Activated CD4-positive, alpha-beta T cell treated with anti-CD3 and anti-CD28 coated beads, Interleukin-2, amount 50 U/mL, for 24 hours (primary cell): ENCODE data around the gene ERICH6.

ENCODE experiments used
- DNase-seq, 2 donors: peaks; one replicate each; pipeline ENCODE4 v3.0.0-alpha.2; 2020; ENCODE audit warnings: low read depth in 1 of 2, low spot score in 1 of 2

Gene ERICH6

DNA sequence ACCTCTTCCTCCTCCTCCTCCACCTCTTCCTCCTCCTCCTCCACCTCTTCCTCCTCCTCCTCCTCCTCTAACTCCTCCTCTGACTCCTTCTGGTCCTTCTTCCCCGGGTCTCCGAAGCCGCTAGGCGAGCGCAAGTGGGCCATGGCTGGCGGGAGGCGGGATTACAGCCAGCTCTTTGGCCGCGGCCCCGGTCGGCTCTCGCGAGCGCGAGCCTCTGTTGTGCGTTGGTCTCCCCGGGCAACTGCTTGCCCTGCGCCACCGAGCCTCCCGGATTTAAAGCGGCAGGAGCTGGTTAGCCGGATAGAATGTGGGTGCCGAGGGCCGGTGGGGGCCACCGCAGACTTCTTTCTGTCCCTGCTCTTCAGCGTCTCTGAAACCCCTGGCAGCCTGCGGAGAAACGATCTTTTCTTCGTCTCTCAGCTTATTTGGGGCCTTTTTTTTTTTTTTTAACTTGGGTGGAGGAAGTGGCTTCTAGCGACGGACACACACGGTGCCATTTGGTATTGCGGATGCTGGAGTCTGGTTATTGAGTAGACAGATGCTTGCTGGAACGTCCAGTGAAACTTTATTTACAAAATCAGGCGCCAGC lies at the start of gene ERICH6:
Gene ERICH6, minus strand, starts transcription at position 165 of the 589 bp plus-strand sequence. Its CDS starts 22 bp downstream, at position 143.
- peak; percentile 40 to 67 for DNase-seq

DNA sequence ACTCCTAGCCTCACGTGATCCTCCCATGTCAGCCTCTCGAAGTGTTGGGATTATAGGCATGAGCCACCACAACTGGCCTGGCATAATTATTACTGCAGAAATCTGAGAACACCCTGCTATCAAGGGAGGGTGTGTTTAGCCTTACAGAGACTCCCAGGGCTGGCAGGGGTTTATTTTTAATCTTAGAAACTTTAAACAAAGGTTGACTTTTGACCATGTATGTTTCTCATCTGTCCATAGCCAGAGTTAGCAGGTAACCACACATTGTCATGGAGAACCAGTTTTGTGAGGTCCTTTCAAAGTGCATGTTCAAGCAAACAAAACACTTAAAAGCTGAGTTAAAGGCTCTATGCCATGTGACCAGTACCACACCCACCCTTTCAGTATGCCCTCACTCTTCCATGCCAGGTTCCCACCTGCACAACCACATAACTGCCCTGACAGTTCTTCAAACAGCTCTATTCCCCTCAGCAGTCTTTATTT lies 48.1 kb upstream of the ERICH6 start:
- no peak for DNase-seq

DNA sequence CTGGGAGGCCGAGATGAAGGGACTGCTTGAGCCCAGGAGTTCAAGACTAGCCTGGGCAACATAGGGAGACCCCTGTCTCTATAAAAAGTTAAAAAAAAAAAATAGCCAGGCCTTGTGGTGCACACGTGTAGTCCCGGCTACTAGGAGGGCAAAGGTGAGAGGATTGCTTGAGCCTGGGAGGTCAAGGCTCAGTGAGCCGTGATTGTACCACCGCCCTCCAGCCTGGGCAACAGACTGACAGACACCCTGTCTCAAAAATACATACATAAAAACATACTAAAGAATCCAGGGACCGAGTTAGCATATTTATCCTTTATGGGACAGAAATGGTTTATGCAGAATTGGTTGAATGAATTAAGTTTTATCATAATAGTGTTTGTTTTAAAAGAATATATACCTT lies 45.5 kb upstream of the ERICH6 start:
- no peak for DNase-seq

DNA sequence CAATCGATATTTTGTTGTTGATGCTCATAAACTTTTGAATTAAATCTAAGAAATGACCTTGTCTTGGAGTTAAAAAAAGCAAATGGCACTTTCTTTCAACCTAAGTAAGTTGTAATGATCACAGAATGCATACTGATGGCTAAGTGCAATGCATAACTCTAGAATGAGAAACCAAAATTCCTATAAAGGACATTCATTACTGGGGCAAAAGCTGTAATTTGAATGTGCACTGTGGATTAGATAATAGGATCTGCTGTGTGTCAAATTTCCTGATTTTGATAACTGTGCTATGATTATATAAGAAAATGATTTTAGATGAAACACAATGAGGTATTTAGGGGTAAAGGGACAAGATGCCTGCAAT lies 44.9 kb upstream of the ERICH6 start:
- DNase-seq = no peak

DNA sequence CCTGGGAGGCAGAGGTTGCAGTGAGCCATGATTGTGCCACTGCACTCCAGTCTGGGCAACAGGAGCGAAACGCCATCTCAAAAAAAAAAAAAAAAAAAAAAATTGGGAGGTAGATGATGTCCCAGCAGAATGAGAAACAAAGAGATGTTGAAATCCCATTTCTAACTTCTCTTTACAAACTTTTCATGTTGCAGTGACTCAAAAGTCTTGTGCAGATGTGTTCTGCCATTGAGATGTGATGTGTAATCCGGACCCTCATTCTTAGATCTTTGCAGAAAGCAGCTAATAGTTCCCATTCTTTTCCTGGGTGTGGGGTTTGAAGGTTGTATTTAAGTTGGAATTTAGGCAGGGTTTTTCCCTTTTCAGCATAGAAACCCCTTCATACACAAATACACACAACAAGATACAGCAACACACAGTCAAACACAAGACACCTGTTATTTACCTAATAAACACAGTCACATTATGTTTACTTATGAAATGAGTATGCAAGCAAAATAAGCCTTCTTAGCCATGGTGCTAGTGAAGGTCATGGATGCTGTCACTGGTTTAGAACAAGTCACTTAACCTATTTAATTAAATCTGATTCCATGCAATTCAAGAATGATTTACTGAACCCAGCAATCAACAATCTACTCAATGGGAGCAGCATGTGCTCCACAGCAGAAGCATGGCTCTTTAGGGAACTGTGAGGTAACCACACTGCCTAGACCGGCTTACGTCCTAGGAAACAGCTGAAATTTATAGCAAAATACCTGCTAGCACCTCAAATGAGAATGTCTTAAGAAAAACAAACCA lies 44.4 kb upstream of the ERICH6 start:
- DNase-seq = no peak

- DNase-seq = no peak
Observed at GRCh38 chr3:150746791-150747590, 43.3 kb upstream of the ERICH6 start.

- DNase-seq = no peak
Observed at GRCh38 chr3:150745832-150746231, 42.1 kb upstream of the ERICH6 start.

GRCh38 chr3:150744919-150745211 lies 41.1 kb upstream of the ERICH6 start:
- no peak for DNase-seq

- no peak for DNase-seq
Observed at GRCh38 chr3:150744041-150744918, 40.6 kb upstream of the ERICH6 start.

- DNase-seq = no peak
Observed at GRCh38 chr3:150743508-150743907, 39.8 kb upstream of the ERICH6 start.

DNA sequence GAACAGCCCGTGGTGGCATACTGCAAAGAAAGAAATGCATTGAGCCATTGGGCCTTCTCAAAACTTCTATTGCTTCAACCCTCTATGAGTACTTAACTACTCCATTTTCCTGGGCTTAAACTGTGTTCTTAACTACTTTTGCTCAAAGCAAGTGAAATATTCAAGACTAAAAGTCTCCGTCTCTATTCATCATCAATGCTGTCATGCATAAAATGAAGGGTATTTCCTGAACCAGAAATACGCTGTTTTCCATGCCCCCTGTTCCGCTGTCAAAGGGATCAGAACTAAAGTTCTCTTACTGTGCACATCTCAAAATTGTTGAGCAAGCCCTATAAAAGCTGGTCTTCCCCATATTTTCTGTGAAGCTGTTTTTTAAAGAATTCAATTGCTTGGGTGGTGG lies 39.0 kb upstream of the ERICH6 start:
- DNase-seq = no peak

- no peak for DNase-seq
Observed at GRCh38 chr3:150742141-150742523, 38.4 kb upstream of the ERICH6 start.

GRCh38 chr3:150741497-150742140 lies 37.9 kb upstream of the ERICH6 start:
- DNase-seq = no peak

- no peak for DNase-seq
Observed at GRCh38 chr3:150740733-150741496, 37.2 kb upstream of the ERICH6 start.

DNA sequence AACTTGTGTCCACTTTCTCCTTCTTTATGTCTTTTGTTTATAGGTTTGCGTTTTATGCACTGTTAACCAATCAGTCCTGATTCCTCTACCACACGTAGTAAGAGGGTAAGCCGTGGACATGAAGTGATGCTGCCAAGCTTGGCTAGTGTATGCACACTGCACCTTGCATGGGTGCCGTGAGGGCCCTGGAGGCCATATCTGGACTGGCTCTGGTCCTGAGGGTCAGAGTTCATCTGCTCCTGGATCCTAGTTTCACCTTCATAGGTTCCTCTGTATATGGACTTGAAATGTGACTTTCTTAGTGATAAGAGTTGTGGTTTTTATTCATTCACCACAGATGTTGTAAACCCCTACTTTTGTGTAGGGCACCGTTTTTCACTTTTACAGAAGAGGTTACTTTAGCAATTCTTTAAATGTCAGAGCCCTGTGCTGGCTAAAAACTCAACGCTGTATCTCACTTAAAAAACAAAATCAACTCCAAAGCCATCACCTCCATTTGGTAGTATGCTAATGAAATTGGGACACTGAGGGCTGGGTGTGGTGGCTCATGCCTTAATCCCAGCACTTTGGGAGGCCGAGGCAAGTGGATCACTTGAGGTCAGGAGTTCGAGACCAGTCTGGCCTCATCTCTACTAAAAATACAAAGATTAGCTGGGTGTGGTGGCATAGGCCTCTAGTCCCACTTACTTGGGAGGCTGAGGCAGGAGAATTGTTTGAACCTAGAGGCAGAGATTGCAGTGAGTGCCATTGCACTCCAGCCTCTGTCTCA lies 36.3 kb upstream of the ERICH6 start:
- DNase-seq = no peak

- no peak for DNase-seq
Observed at GRCh38 chr3:150739200-150739863, 35.6 kb upstream of the ERICH6 start.

DNA sequence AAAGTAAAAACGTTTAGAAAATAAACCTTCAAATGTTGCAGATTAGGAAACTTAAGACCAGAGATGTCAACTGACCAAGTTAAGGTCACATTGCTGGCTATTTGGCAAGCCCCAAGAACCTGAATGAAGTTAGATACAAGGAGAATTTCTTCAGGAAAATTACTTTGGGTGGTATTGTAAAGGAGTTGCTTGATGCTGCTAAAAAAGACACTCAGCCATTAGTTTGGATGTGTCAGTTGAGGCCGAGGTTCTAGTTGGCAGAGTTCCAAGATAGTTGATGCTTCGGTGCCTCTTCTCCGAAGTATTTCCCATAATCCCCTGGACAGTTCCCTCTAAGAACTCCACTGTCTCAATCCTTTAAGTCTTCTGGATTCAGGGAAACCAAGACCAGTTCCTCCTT lies 35.0 kb upstream of the ERICH6 start:
- DNase-seq = no peak

- DNase-seq = no peak
Observed at GRCh38 chr3:150737874-150738679, 34.4 kb upstream of the ERICH6 start.
